ENCODE measurements around the gene CLGN.
A peak's percentile ranks its signal among the peaks of the same experiment; 100 is the strongest.

Gene CLGN

DNA sequence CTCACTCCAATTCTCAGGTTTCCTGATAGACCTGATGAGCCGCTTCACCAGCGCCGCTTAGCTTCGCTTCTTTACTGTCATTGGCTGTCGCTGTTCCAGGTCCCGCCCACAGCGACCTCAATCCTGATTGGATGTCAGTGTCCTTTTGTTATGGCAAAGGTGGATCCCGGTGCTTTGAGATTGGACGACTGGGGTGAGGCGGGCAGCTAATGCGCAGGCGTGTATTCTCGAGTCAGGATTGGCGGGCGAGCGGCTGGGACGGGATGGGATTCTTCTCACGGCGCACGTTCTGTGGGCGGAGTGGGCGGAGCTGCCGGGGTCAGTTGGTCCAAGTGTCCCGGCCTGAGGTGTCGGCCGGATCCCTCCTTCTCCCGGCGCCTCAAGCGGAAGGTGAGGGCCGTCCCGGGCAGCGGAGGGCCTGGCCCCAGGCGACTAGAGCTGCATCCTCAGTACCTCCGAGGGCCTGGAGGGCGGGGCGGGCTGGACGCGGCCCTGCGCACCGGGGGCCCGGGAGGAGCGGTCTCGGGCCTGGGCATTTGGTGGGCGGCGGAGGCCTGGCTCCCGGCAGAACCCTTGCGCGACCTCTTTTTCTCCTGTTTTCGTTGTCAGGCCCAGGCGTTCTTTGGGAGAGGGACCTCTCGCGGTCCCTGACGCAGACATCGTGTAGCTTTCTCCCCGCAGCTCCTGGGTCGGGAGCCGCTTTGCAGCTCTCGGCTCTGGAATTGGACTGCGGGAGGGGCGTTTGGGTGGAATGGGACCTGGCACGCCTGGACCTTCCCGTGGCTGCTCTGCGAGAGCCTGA, 53.9 kb downstream of the CLGN start, which contains the start of gene SCOC:
TSS of gene SCOC (plus strand) at position 319 of the 802 bp plus-strand sequence. CDS start 5,525 bp downstream, outside the sequence.
- DNase-seq = peak; percentile 98

DNA sequence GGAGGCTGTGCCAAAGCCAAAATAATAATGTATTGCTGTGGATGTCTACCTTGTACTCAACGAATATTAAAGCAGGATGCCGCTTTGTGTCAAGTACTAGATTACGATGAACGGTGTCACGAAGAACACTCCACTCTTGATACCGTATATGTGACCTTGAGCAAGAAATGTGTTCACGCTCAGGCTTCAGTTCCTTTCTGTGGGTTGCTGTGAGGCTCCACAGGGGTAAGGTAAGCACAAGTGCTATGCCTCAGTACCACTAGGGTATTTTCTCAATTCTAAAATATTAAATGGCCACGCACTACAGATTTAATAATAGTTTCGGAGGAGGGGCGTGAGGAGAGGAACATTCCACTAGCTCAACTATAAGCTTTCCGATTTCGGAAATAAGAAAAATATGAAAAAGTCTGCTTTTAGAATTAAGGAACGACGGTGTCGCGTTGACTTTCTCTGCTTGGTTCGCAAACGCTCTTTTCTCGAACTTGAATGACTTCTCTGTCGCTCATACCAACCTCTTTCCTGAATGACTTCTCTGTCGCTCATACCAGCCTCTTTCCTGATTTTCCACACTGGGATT, 54.6 kb downstream of the CLGN start:
- DNase-seq = peak; percentile 1

DNA sequence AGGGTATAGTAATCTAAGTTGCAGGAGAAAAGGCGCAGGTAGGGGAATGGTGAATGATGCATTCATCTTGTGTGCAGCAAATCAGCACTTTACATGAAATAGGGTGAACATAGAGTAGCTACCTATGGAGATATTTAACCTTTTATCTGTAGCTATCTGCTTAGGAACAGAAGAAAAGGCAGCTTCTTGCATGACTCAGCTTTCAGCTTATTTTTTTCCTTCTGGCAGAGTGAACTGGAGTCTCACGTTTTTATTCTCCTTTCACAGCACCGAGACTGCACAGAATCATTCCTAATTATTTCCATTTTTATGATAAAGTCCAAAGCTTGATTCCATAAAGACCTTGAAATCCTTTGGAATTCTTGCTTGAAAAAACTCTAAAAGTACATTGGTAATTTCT, 58.8 kb downstream of the CLGN start:
- no peak for DNase-seq

DNA sequence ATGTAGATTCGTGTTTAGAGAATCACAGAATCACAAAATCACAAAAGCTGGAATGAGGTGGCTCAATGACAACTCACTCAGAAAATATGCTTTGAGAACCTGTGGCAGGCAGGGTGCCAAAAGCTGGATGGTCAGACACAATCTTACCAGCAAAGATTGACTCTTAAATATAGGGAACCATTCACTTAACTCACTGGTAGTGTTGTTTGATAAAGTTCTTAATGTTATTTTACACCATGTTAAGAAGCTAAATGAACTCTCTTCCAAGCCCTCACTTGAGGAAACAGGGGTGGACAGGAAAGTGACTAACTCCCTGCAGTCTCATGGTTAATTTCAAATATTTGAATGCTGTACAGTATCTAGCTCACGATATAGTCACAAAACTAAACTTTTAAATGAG, 59.7 kb downstream of the CLGN start:
- DNase-seq = no peak

DNA sequence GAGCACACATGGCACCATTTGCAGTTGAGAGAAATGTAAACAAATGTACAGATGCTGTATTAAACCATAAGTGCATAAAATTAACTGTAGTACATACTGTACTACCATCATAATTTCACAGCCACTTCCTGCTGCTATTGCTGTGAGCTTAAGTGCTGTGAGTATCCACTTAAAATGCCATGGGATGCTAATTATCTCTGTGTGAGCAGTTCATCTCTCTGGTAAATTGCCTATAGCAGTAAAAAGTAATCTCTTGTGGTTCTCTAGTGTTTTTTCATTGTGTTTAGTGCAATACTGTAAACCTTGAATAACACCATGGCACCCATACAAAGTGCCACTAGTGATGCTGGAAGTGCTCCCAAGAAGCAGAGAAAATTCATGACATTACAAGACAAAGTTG, 63.9 kb downstream of the CLGN start:
- no peak for DNase-seq

DNA sequence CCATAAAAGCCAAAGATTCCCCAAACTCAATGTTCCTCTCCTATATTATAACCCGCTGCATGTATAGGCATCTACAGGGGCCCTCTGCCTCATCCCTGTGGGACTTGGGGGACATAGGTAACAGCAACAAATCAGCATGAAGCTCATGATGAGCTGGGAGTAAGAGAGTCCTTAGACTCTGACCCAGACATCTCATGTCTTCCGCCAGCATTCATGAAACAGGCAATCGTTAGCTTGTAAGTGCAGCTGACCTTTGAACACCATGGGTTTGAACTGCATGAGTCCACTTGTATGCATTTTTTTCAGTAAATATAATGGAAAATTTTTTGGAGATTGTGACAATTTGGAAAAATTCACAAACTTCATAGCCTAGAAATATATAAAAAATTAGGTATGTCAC, 64.4 kb downstream of the CLGN start:
- DNase-seq = no peak

DNA sequence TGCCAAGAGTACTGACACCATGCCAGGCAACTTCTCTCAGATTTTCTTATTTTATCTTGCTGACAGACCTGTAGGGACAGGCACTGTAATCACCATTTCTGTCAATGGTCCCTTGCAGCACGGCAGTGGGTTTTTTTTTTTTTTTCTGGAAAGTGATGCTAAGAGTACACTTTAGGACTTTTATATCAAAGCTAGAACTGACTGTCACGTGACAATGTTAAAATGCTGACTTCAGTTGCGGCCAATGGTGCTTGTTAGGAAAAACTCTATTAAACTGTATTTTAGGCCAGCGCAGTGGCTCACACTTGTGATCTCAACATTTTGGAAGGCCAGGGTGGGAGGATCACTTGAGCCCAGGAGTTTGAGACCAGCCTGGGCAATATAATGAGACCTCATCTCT, 66.3 kb downstream of the CLGN start:
- no peak for DNase-seq

DNA sequence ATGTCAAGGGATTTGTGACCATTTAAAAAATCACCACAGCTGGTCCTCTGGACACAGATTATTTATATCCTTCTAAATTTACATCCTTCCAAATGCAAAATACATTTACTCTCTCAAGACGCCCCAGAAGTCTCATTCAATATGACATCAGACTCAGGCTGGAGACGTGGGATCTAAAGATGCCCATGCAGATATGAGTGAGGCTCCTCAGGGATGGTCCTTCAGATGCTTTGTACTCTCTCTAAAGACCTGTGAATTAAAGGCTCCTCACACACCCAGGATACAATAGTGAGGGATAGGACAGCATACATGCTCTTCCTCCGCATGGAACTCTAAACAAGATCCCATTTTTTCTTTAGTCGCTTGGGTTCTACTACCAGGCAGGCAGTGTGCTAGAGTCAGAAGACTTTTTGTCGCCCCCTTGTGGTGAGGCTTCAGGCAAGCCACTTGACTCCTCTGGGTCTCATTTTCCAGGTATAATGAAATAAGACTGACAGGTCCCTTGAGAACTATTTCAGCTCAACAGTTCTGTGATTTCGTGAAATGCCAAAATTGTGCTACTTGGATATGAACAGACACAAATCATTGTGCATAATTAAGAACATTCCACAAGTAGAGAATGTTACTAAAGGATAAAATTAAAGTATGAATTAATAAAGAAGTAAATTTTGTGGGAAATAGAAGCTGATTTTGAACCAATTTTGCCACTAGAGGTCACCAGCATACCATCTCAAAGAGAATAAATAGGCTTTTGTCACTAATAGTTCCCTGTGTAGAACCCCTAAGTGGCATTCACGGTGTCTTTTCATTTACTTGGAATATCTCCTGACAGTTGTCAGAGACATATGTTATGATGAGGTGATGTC, 67.7 kb downstream of the CLGN start:
- peak; percentile 69 for DNase-seq

DNA sequence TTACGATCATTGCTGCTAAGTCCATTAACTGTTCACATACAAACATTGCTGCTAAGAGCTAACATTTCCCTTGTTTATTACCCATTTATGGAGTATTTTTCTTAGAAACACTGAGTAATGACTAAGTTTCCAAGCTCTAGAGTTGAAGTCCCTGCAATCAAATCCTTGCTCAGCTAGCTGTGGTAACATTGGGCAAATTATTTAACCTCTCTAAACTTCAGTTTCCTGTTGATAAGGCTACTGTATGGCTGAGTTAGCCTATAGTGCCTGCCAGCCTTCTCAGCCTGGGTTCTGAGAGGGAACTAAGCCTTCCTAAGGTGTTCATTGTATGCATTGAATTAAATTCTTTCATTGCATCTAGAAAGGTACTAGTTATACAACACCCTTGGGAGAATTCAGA, 69.2 kb downstream of the CLGN start:
- DNase-seq = no peak

DNA sequence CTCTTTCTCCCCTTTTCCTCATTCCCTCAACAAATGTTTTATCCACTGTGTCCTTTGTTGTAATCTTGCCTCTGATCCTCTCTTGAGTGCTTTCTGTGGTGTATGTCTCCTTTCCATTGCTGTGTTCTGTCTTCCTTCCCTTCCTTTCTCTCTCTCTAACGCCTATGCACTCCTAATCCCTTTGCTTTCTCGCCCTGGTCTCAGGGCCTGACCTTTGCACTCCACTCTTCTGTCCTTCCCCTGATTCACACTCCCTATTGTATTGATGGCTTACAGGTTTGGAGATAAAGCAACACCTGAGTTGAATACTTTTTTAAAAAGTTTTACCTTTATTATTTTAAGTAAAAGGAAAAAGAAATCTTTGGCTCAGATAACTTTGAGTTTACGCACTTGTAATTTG, 69.6 kb downstream of the CLGN start:
- no peak for DNase-seq

DNA sequence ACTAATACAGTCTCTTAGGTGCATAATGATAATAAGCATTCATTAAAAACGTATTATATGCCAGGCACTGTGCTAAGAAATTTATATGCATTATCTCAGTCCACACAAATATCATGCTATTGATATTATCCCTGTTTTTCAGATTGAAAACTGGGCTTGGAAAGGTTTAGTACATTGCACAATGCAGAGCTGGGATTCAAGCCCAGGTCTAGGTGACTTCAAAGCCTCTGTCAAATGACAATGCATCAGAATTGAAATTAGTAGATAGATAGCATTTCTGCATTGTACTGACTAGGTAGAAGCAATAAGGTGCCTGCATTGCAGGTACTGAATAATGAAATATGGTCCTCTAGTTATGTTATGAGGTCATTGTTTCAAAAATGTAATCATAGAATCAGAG, 72.2 kb downstream of the CLGN start:
- no peak for DNase-seq

DNA sequence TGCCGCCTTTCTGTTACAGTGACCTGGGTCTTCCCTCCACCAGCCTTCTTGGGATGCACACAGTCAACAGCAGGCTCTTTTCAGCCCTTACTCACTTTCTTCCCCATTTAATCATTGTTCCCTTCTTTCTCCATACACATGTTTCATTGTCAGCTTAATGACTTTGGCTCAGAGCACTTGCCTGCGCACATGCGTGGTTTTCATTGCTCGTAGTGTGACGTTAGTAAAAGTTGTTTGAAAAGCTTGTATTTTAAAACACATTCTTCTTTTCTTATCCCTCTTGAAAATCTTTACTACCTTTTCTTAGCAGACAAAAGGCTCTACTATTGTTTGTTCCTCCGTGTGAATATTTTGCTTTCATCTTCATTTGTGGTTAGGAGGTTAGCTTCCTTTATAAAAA, 73.7 kb downstream of the CLGN start:
- DNase-seq = no peak

DNA sequence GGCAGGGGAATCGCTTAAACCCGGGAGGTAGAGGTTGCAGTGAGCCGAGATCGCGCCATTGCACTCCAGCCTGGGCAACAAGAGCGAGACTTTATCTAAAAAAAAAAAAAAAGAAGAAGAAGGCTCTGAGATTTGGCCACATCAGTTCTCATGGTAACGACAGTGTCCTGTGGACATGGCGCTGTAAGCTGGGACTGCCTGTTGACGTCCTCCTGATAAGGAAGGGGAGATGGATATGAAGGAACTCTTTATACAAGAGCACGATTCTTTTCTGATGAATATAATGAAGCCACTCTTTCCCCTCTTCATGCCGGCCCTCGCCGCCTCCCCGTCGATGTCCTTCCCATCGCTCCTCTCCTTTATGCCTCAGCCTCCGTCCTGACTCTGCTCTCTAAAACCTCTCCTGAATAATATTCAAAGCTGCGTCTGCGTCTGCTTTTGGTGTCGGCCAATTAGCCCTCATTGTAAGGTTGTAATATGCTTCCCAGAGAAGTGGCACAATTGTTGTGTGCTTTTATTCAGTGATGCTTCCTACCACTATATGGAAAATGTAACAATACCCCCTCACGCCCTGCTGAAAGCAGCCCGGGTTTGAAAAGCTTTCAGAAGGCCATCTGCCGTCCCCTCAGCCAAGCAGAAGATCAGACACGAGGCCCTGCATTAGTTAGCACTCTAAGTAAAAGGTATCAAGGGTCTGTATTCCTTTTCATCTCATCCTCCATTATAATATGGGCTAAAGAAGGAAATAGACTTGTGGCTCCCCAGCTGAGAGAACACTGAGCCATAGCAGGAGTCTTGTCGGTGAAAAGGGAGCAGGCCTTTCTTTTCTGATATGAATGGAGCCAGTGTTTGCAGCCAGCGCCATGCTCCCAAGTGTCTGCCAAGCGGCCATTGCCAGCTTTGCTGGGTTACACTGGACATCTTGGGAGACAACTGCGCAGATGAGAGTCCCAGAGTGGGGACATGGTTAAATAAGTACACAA, 76.1 kb downstream of the CLGN start:
- DNase-seq = no peak

DNA sequence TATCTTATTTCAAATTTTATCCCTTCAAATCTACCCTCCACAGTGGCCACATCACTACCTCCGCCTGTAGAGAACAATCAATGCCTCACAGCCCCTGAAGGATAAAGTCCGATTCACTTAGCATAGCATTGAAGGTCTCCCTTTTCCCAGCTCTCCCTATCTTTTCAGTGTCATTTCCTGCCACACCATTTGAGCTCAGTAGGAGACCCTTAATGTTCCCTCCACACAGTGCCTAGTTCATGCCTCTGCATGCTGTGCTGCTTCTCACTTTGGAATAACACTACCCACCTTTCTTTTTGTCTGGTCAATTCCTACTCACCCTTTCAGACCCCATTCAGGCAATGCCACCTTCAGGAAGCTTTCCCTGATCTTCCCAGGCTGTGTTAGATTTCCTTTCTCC, 77.6 kb downstream of the CLGN start:
- no peak for DNase-seq

DNA sequence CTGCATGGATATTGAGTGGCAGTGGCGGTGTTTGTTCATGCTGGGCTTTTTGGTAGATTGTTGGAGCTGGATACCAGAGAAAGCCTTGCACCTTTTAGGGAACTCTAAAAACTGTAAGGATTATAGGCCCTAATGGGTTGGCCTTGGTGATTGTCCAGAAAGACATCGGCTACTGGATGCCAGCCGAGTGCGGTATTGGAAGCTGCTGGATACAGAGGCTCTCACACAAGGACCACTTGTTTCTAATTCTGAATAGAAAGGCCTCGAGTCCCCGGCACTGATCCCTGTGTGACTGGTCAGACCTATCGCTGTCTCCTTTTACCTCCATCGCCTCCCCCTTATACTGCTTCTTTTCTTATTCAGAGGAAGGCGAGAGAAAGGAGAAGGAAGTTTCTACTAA, 81.3 kb downstream of the CLGN start:
- DNase-seq = no peak

DNA sequence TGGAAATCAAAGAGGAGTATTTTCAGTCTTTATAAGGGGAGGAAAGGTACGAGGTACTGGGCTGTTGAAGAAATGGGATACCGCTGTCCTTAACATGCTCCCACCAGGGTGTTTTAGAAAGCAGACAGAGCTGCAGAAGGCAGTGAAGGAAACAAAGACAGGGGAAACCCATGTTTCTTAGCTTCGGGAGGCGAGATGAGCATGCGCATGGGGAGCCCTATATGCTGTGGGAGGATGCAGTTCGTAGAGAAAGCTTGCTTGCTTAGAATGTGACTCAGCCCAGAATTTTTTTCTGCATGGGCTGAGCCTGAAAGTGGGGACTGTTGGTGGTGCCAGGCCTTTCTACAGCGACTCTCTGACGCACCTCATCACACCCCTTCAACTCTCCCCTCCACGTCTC, 82.8 kb downstream of the CLGN start:
- no peak for DNase-seq

DNA sequence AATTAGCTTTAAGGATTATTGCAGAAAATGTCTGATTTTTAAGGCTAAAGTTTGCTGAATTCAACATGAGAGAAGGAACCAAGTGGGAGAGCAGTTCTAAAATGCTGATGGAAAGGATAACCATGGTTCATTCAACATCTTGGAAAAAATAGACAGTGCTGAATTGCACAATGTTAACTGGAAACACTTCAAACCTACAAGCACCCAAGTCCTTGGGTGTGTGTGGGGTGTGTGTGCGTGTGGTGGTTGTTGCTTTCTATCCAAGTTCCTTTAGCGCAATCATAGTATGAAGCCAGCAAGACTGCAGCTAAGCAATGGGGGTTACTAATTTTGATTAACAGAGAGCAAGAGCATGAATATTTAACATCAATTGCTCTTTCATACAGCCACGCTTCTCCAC, 83.3 kb downstream of the CLGN start:
- no peak for DNase-seq

DNA sequence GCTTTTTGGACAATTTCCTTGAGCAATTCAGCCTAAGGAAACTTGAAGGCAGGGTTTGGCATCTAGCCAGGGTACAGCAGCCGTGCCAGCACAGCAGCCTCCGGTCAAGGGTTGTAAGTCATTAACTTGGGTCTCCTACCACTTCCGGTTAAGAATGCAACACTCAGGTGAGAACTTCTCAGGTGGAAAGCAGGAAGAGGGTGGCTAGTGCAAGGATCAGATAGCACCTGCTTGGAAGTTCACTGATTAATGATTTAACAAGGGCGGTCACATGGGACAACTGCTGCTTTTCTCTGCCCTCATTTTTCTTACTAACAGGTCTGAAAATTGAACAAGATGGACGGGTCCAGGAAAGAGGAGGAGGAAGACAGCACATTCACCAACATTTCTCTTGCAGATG, 84.1 kb downstream of the CLGN start:
- no peak for DNase-seq

DNA sequence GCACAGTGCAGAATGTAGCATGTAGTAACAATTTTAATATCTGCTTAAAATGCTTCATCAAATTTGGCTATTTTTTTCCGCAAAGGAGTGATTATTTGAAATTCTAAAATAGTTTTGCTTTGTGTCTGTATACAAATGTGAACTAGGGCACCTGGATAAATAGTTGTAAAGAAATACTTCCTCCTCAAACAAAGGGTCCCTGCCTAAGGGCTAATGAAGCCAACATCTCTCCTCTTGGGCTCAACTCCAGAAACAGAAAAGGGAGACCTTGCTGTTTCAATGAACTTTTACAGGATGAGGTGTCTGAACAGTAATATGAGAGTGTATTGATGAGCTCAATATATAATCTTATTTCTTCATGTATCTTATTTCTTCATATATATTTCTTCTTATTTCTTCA, 84.8 kb downstream of the CLGN start:
- DNase-seq = no peak
